Activated T-cell treated with anti-CD3 and anti-CD28 coated beads for 48 hours (primary cell): ENCODE data around the gene CDC34.

Experiments used
- DNase-seq: peaks from one replicate; pipeline ENCODE4 v3.0.0-alpha.2; 2020; ENCODE audit warnings: low read depth

The CDC34 gene

GRCh38 chr19:531753-532560 lies at the start of gene CDC34:
Gene CDC34, plus strand, starts transcription at chr19:531760. Its CDS starts 172 bp downstream, at chr19:531932.
- no peak for DNase-seq

- no peak for DNase-seq
Observed at GRCh38 chr19:482186-483041, 49.1 kb upstream of the CDC34 start.

GRCh38 chr19:483332-484072 lies 48.1 kb upstream of the CDC34 start:
- no peak for DNase-seq

GRCh38 chr19:484494-484893 lies 47.1 kb upstream of the CDC34 start:
- no peak for DNase-seq

GRCh38 chr19:485077-485476 lies 46.5 kb upstream of the CDC34 start:
- no peak for DNase-seq

- DNase-seq: no peak
Observed at GRCh38 chr19:485583-486236, 45.9 kb upstream of the CDC34 start.

GRCh38 chr19:488505-489417 lies 42.8 kb upstream of the CDC34 start:
- DNase-seq: peak; percentile 94

- DNase-seq: no peak
Observed at GRCh38 chr19:489418-490196, 42.0 kb upstream of the CDC34 start.

GRCh38 chr19:491146-491741 lies 40.3 kb upstream of the CDC34 start:
- no peak for DNase-seq

GRCh38 chr19:492091-492531 lies 39.4 kb upstream of the CDC34 start:
- no peak for DNase-seq

GRCh38 chr19:493391-494170 lies 38.0 kb upstream of the CDC34 start:
- DNase-seq: no peak

- no peak for DNase-seq
Observed at GRCh38 chr19:494171-495080, 37.1 kb upstream of the CDC34 start.

- DNase-seq: no peak
Observed at GRCh38 chr19:495081-495401, 36.5 kb upstream of the CDC34 start.

GRCh38 chr19:495402-496111 lies 36.0 kb upstream of the CDC34 start:
- DNase-seq: peak; percentile 73

- no peak for DNase-seq
Observed at GRCh38 chr19:496112-496665, 35.4 kb upstream of the CDC34 start, which contains the start of gene MADCAM1. Gene MADCAM1, plus strand, starts transcription at chr19:496486. Its CDS starts 14 bp downstream, at chr19:496500.

- DNase-seq: no peak
Observed at GRCh38 chr19:496986-497385, 34.6 kb upstream of the CDC34 start.

GRCh38 chr19:497491-497868 lies 34.1 kb upstream of the CDC34 start:
- no peak for DNase-seq
